ENCODE measurements around the gene OPCML. TPM values are rescaled to one million over a fixed set of nuclear protein-coding genes. Genes with fewer than 3 reads are reported as not detected.
A peak's percentile ranks its signal among the peaks of the same experiment; 100 is the strongest.

Gene OPCML
- total RNA-seq, 1 donor: not detected

DNA sequence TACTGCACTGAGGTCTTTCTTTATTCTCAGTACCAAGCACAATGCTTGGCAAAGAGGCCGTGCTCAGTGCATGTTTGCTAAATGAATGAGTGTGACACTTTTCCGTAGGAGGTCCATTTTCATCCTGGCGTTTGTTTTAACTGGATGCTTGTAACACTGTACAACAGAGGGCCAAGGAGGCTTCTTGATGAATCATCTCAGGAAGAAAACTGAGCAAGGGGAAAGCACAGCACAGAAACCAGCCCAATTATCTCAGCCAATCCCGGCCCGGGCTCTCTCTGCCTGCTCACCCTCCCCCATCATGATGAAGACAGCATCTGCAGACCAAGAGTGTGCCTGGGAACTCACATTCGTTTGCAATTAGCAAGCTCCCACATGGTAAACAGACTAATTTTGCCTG is 570.3 kb downstream of the OPCML start:
- DNase-seq (ENCODE audit: low read depth in 2 of 3, low spot score in 2 of 3): no peak

- DNase-seq (ENCODE audit: low read depth in 2 of 3, low spot score in 2 of 3): no peak
These were observed 570.8 kb downstream of the OPCML start for GRCh38 chr11:132961453-132961852.

- DNase-seq (ENCODE audit: low read depth in 2 of 3, low spot score in 2 of 3): no peak
These were observed 571.8 kb downstream of the OPCML start for GRCh38 chr11:132960273-132961078.

DNA sequence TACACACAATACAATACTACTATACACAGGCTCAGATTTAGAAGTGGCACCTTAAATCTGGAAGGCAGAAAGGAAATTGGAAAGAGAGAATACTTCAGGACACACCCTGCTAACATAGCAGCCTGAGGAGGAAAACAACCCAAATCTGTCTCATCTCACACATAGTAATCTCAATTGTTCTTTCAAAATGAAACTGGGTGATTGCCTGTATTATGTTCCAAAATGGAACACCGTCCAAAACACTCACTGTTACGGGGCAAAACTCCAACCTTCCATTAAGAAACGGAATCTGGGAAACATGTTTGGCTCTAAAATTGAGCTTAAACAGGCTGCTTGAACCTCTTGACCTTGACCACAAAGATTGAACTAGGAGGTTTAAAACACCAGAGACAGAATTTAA is 572.6 kb downstream of the OPCML start:
- DNase-seq (ENCODE audit: low read depth in 2 of 3, low spot score in 2 of 3): no peak

- no peak for DNase-seq (ENCODE audit: low read depth in 2 of 3, low spot score in 2 of 3)
These were observed 574.4 kb downstream of the OPCML start for GRCh38 chr11:132957881-132958280.

DNA sequence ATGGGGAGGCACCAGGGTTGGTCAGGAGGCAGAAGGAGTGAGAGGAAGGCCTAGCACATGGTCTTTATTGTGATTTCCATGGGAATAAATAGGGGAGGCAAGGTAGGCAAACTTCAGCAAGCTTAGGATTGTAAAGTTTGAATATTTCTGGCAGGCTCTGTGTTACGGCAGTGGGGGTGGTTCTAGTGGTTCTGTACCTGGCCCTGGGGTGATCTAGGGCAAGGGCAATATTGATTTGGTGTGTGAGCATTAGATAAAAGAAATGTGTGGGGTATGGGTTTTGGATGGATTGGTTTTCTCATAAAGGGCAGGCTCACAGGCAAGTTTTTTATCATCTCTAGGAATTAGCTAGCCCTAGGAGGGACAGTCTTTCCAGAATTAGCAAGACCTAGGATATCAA is 584.0 kb downstream of the OPCML start:
- DNase-seq (ENCODE audit: low read depth in 2 of 3, low spot score in 2 of 3): no peak

- DNase-seq (ENCODE audit: low read depth in 2 of 3, low spot score in 2 of 3): no peak
These were observed 587.7 kb downstream of the OPCML start for GRCh38 chr11:132944569-132944944.

DNA sequence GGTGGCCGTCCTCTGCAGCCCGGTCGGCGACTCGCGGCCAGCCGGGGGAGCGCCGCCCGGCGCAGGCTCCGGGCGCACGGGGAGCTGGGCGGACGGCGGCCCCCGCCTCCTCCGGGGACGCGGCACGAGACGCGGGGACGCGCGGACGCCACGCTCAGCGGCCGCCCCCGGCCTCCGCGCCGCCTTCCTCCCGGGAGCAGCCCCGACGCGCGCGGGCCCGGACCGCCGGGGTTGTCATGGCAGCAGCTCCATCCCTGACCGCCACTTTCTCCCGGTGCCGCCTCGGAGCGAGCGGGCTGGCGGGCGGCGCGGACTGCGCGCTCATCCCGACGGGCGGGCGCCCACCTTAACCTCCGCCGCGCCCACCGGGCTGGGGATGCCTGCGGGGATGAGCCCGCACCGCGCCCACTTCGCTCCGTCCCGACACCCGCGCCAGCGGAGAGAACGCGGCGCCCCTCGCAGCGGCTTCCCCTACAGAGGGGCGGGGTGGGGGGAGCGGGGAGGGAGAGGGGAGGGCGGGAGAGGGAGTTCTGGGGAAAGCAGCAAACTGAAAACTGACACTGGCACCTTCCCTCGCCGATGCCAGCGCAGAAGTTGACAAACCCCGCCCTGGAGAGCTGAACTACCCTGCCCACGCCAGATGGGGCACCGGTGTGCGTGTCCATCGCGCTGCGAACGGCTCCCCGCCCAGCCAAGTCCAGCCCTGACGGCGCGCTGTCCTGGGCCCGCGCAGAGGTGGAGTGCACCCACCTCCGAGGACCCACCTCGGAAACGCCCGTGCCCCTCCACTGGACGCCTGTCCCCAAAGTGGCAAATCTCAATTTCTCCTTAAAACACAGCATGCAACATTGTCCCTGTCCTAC is 588.4 kb downstream of the OPCML start:
- no peak for DNase-seq (ENCODE audit: low read depth in 2 of 3, low spot score in 2 of 3)

DNA sequence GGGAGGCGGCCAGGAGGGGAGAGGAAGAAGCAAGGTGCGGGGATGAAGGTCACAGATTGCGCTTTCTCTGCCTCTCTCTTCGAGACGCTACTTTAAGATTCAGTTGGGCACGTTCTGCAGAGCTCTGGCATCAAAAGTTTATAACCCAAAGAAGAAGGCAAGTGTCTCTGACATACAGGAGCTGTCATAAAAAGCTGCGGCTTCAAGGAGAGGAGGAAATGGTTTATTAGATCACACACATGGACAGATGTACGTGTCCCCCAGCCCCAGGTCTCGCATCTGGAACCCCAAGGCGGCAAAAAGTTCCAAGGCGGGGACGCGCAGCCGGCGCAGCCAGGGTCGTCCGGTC is 589.0 kb downstream of the OPCML start:
- no peak for DNase-seq (ENCODE audit: low read depth in 2 of 3, low spot score in 2 of 3)

- no peak for DNase-seq (ENCODE audit: low read depth in 2 of 3, low spot score in 2 of 3)
These were observed 589.5 kb downstream of the OPCML start for GRCh38 chr11:132942611-132943356.

DNA sequence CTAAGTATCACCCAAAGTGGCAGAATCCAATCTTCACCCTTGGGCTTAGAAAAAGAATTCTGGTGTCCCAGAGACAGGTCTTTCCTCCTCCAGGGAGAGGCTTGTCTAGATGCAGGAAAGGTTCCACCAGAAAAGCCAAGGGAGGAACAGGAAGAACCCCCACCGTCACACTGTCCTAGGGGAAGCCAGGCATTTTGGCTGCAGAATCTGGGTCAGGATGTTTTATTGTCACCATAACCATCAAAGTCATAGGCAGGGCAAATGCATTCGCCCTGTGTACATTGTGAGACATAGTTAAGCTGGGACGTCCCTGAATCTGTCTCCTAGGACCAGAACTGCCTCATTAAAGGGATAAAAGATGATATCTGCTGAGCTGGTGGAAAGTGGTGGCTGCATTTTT is 590.5 kb downstream of the OPCML start:
- no peak for DNase-seq (ENCODE audit: low read depth in 2 of 3, low spot score in 2 of 3)

DNA sequence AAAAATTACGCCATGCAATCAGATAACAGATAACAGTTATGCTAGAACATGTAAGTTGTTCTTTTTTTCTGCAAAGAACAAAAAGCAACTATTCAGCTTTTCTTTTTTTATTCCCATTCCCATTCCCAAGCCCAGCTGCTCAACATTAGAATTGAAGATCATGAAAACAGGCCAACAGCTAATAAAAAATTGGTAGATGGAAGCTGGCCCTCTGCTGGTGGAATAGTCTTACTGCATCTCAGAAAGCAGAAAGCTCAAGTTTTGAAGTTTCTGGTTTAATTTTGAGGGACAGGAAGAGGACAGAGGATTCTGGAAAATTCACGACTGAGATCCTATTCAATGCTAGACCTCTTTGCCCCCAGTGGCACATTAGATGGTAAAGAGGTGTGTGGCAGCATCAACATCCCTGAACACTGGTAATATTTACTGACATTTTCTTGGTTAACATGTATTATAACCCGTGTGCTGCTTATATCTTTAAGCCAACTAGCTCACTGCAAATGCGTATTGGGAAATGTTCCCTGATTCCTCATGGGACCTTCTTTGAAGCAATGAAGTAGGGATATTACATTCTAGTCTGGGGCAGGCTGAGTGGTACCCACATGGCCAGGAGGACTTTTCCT is 591.2 kb downstream of the OPCML start:
- DNase-seq (ENCODE audit: low read depth in 2 of 3, low spot score in 2 of 3): peak in 1 of 3 donors; percentile 12

DNA sequence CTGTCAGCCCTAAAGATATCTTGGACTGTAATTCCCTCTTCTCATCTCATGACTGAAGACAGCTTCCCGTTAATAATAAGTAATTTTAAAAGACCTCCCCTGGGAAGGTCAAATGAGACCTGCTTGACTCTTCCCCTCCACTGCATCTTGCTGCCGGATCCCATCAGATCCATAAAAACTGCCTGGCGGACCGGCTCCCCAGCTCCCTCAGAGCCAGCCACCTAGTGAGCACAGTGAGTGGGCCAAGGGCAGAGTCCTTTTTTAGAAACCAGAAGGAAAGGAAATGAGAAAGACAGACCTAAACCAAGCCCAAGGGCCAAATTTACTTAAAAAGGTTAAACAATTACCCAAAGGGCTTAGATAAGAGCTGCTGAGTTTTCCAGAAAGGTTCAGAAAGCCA is 595.3 kb downstream of the OPCML start:
- no peak for DNase-seq (ENCODE audit: low read depth in 2 of 3, low spot score in 2 of 3)

DNA sequence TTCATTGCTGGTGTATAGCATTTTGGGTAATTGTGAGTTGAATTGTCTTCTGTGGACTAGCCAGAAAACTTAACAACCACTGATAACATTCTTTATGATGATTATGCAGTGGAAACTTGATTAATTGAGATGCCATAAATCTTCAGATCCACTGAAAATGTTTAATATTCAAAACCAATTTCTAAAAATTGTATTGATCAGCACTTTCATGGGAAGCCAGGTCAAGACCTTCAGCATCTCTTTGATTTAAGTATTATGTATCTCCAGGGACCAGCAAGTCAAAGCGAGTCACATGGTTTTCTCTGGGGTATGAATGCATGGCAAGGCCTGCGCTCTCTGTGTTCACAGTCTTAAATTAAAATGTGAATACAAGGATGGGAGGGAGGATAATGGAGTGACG is 596.9 kb downstream of the OPCML start:
- no peak for DNase-seq (ENCODE audit: low read depth in 2 of 3, low spot score in 2 of 3)

DNA sequence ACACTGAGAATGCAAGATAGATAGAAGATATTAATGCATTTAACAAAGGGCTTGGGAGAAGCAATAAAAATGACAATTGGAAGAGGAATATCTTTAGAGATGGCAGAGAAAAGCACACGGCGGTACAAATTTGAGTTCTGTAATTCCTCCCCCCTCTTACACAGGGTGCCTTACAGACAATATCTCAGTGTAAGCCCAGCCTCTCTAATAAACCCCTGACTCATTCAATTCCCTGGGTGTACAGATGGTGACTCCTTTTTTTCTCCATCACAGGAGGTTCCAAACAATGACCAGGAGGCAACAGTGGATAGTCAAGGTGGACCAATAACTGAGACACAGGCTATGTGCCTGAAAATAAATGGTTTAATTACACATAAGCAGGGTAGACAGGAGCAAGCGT is 598.6 kb downstream of the OPCML start:
- no peak for DNase-seq (ENCODE audit: low read depth in 2 of 3, low spot score in 2 of 3)

- DNase-seq (ENCODE audit: low read depth in 2 of 3, low spot score in 2 of 3): no peak
These were observed 606.4 kb downstream of the OPCML start for GRCh38 chr11:132925825-132926469.

DNA sequence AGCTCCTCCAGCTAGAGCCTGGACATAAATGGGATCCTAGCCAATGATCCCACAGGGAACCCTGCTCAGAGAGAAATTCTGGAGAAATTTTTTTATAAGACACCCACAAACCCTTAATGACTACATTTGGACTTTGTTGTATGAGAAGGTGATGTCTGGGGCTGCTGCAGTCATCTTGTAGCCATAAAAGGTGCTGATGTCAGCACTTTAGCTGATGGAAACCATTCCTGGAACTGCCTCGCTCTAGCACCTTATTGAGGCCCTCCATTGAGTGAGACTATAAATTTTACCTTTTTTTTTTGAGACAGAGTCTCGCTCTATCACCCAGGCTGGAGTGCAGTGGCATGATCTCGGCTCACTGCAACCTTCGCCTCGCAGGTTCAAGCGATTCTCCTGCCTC is 610.7 kb downstream of the OPCML start:
- no peak for DNase-seq (ENCODE audit: low read depth in 2 of 3, low spot score in 2 of 3)

- DNase-seq (ENCODE audit: low read depth in 2 of 3, low spot score in 2 of 3): no peak
These were observed 611.7 kb downstream of the OPCML start for GRCh38 chr11:132920451-132921096.

- DNase-seq (ENCODE audit: low read depth in 2 of 3, low spot score in 2 of 3): no peak
These were observed 617.7 kb downstream of the OPCML start for GRCh38 chr11:132914600-132914999.

GRCh38 chr11:132913886-132914285 is 618.4 kb downstream of the OPCML start:
- DNase-seq (ENCODE audit: low read depth in 2 of 3, low spot score in 2 of 3): no peak
